ENCODE measurements around the gene FAM161A. TPM values are rescaled to one million over a fixed set of nuclear protein-coding genes. Genes with fewer than 3 reads are reported as not detected.
"Not testable (repeated sequence)": the region's sequence is repeated elsewhere in the genome, so short reads cannot be mapped to it uniquely, and the experiment has no call there.

The FAM161A gene
- total RNA-seq, 1 donor from 2014 or later, result not detected

GRCh38 chr2:61832183-61832841, 21.5 kb downstream of the FAM161A start:
- DNase-seq (ENCODE audit: low spot score in 2 of 2), result no peak
- H3K36me3 ChIP-seq, result peaks cover 2 to 8% of the 10 kb centered on the region in 2 donors
- intact Hi-C loops (cut with DNase I), result no loop called here
- H3K27ac ChIP-seq, result no peak overlapping the region
- H3K27me3 ChIP-seq, result no peaks in the 10 kb centered on the region
- H3K4me1 ChIP-seq, result no peaks in the 10 kb centered on the region
- no peaks in the 10 kb centered on the region for H3K9me3 ChIP-seq
- no peak overlapping the region for H3K4me3 ChIP-seq
- TF ChIP-seq, protein P1, sequence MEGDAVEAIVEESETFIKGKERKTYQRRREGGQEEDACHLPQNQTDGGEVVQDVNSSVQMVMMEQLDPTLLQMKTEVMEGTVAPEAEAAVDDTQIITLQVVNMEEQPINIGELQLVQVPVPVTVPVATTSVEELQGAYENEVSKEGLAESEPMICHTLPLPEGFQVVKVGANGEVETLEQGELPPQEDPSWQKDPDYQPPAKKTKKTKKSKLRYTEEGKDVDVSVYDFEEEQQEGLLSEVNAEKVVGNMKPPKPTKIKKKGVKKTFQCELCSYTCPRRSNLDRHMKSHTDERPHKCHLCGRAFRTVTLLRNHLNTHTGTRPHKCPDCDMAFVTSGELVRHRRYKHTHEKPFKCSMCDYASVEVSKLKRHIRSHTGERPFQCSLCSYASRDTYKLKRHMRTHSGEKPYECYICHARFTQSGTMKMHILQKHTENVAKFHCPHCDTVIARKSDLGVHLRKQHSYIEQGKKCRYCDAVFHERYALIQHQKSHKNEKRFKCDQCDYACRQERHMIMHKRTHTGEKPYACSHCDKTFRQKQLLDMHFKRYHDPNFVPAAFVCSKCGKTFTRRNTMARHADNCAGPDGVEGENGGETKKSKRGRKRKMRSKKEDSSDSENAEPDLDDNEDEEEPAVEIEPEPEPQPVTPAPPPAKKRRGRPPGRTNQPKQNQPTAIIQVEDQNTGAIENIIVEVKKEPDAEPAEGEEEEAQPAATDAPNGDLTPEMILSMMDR (IDR thresholded peaks at IDR 0.05), result no peak

- no peak for DNase-seq (ENCODE audit: low spot score in 2 of 2)
- intact Hi-C loops (cut with DNase I), result no loop called here
- no peak overlapping the region for H3K4me3 ChIP-seq
Measured at GRCh38 chr2:61822255-61822654, 31.6 kb downstream of the FAM161A start.

DNA sequence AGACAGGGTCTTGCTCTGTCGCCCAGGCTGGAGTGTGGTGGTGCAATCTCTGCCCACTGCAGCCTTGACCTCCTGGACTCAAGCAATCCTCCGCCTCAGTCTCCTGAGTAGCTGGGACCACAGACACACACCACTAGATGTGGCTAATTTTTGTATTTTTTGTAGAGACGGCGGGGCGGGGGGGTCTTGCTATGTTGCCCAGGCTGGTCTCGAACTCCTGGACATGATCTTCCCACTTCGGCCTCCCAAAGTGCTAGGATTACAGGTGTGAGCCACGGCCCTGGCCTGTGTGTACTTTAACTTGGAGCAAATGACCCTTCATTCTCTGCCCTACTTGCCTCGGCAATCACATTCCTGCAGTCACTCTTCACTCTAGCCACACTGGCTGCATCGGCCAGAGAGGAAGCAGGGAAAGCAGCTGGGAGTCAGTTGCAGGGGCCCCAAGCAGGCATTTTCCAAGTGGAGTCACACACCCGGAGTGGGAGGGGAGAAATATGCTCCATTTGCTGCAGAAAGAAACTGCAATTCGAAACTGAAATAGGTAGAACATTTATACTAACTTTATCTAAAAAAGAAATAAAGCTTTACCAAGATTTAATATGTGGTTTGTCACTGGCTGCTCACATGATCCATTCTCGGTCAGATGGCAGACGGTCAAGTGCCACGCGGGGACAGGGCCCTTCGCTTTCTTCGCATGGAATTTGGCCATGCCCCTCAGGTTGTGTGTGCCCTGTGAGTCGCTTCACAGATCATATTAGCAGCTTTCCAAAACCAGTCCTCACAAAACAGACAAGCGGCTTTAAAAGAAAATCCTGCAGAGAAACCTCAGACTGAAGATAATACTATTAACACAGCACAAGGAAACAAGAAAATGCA, 37.1 kb downstream of the FAM161A start:
- H3K36me3 ChIP-seq, result no peaks in the 10 kb centered on the region
- H3K9me3 ChIP-seq, result no peaks in the 10 kb centered on the region
- intact Hi-C loops (cut with DNase I), result no loop called here
- H3K27me3 ChIP-seq, result no peaks in the 10 kb centered on the region
- no peak overlapping the region for H3K4me3 ChIP-seq
- DNase-seq (ENCODE audit: low spot score in 2 of 2), result no peak
- TF ChIP-seq, protein P1 (IDR thresholded peaks at IDR 0.05), result no peak
- no peaks in the 10 kb centered on the region for H3K4me1 ChIP-seq
- no peak overlapping the region for H3K27ac ChIP-seq

More at GRCh38 chr2:61822255-61822654, 31.6 kb downstream of the FAM161A start:
- H3K4me1 ChIP-seq, result no peaks in the 10 kb centered on the region
- TF ChIP-seq, protein P1 (IDR thresholded peaks at IDR 0.05), result no peak
- no peaks in the 10 kb centered on the region for H3K36me3 ChIP-seq
- no peak overlapping the region for H3K27ac ChIP-seq
- H3K27me3 ChIP-seq, result no peaks in the 10 kb centered on the region
- H3K9me3 ChIP-seq, result no peaks in the 10 kb centered on the region

DNA sequence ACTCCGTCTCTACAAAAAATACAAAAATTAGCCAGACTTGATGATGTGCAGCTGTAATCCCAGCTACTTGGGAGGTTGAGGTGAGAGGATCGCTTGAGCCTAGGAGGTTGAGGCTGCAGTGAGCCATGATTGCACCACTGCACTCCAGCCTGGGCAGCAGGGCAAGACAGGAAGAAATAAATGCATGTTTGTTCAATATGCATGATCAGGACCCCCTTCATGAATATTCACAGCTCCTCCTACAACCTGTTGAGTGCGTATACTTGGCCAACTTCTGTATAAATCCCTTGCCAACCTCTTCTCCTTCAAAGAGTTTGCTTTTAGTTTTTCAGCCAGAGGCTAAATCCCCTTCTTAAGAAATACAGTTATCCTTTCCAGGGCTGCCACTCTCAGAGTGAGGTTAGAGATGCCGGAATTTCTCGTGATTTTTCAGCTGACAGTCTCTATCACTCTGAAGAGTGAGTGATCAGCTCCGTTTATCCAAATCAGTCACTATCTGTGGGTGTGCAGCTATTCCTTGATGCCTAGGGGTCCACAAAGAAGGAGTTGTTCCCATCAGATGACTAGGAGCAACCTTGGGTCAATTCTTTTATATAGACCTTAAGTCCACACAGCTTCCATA, 39.2 kb downstream of the FAM161A start:
- Histone ChIP-seq H3K27me3 (no peaks in the 10 kb centered on the region), H3K4me1 (no peaks in the 10 kb centered on the region), H3K36me3 (no peaks in the 10 kb centered on the region), H3K27ac (no peak overlapping the region), H3K9me3 (no peaks in the 10 kb centered on the region), H3K4me3 (no peak overlapping the region)
- no peak for DNase-seq (ENCODE audit: low spot score in 2 of 2)
- TF ChIP-seq, protein P1 (IDR thresholded peaks at IDR 0.05), result no peak
- intact Hi-C loops (cut with DNase I), result no loop called here

GRCh38 chr2:61813314-61813713, 40.5 kb downstream of the FAM161A start:
- H3K27me3 ChIP-seq; H3K9me3 ChIP-seq; H3K4me3 ChIP-seq; H3K36me3 ChIP-seq; H3K4me1 ChIP-seq; DNase-seq (ENCODE audit: low spot score in 2 of 2); intact Hi-C loops (cut with DNase I); H3K27ac ChIP-seq: not testable (repeated sequence)

- H3K4me1 ChIP-seq, result no peaks in the 10 kb centered on the region
- no peak overlapping the region for H3K4me3 ChIP-seq
- no peak overlapping the region for H3K27ac ChIP-seq
- no peak for DNase-seq (ENCODE audit: low spot score in 2 of 2)
- no peaks in the 10 kb centered on the region for H3K27me3 ChIP-seq
- intact Hi-C loops (cut with DNase I), result no loop called here
- H3K36me3 ChIP-seq, result no peaks in the 10 kb centered on the region
- H3K9me3 ChIP-seq, result no peaks in the 10 kb centered on the region
- TF ChIP-seq, protein P1 (IDR thresholded peaks at IDR 0.05), result no peak
Measured at GRCh38 chr2:61811821-61812220, 42.0 kb downstream of the FAM161A start.

- intact Hi-C loops (cut with DNase I); DNase-seq (ENCODE audit: low spot score in 2 of 2); H3K27me3 ChIP-seq; H3K36me3 ChIP-seq; H3K4me3 ChIP-seq; H3K4me1 ChIP-seq; H3K27ac ChIP-seq; H3K9me3 ChIP-seq: not testable (repeated sequence)
Measured at GRCh38 chr2:61810203-61810602, 43.7 kb downstream of the FAM161A start.

GRCh38 chr2:61808693-61809092, 45.2 kb downstream of the FAM161A start:
- H3K9me3 ChIP-seq; H3K4me3 ChIP-seq; intact Hi-C loops (cut with DNase I): not testable (repeated sequence)

More at GRCh38 chr2:61808693-61809092, 45.2 kb downstream of the FAM161A start:
- DNase-seq (ENCODE audit: low spot score in 2 of 2); H3K27me3 ChIP-seq; H3K36me3 ChIP-seq; H3K4me1 ChIP-seq; H3K27ac ChIP-seq: not testable (repeated sequence)

Data from ascending aorta (tissue), 2 donors.